GM18951 (cell line): ENCODE data around the gene PPM1M.

Experiments
- POLR2A ChIP-seq: IDR thresholded peaks from 4 replicates; pipeline ENCODE4 v1.6.1; 2011; ENCODE audit warnings: mild to moderate bottlenecking; ENCODE audit not compliant: insufficient read length, insufficient read depth; ENCODE audit errors: extremely low read depth
- in situ Hi-C: fragments of 300-500 bp; cut with MboI; formaldehyde crosslinking; loops from one replicate; pipeline ENCODE4 v1.12.0; 2022; ENCODE audit warnings: low sequenced_read_pairs, mixed read lengths, inconsistent platforms; ENCODE audit not compliant: unreplicated experiment

The PPM1M gene

GRCh38 chr3:52220380-52221026, 25.1 kb upstream of the PPM1M start:
- in situ Hi-C loops = loop anchor here (10.0 kb wide), 1 partner anchor 124 kb away; no protein-coding TSS in a partner anchor
- TF ChIP-seq POLR2A = no peak

GRCh38 chr3:52221141-52221562, 24.4 kb upstream of the PPM1M start:
- TF ChIP-seq POLR2A = no peak
- in situ Hi-C loops = loop anchor here (10.0 kb wide), 1 partner anchor 124 kb away; no protein-coding TSS in a partner anchor

- in situ Hi-C loops = loop anchor here (10.0 kb wide), 1 partner anchor 123 kb away; no protein-coding TSS in a partner anchor
- no peak for TF ChIP-seq POLR2A
Observed at GRCh38 chr3:52221563-52222318, 23.8 kb upstream of the PPM1M start.

- TF ChIP-seq POLR2A = no peak
- in situ Hi-C loops = loop anchor here (10.0 kb wide), 1 partner anchor 122 kb away; no protein-coding TSS in a partner anchor
Observed at GRCh38 chr3:52222319-52223221, 23.0 kb upstream of the PPM1M start.

- TF ChIP-seq POLR2A = no peak
- in situ Hi-C loops = loop anchor here (10.0 kb wide), 1 partner anchor 121 kb away; no protein-coding TSS in a partner anchor
Observed at GRCh38 chr3:52223449-52224408, 21.8 kb upstream of the PPM1M start.

GRCh38 chr3:52225452-52226228, 19.9 kb upstream of the PPM1M start, which contains the start of gene TLR9:
TSS of gene TLR9 (minus strand) at chr3:52225645. CDS start at chr3:52225529, 116 bp downstream.
- in situ Hi-C loops = loop anchor here (10.0 kb wide), 1 partner anchor 119 kb away; no protein-coding TSS in a partner anchor
- TF ChIP-seq POLR2A = peak; percentile 83

GRCh38 chr3:52226229-52226817, 19.2 kb upstream of the PPM1M start:
- TF ChIP-seq POLR2A = no peak
- in situ Hi-C loops = loop anchor here (10.0 kb wide), 1 partner anchor 118 kb away; no protein-coding TSS in a partner anchor

- in situ Hi-C loops = loop anchor here (10.0 kb wide), 1 partner anchor 118 kb away; no protein-coding TSS in a partner anchor
- TF ChIP-seq POLR2A = no peak
Observed at GRCh38 chr3:52227117-52227516, 18.4 kb upstream of the PPM1M start.

- no peak for TF ChIP-seq POLR2A
- in situ Hi-C loops = loop anchor here (10.0 kb wide), 1 partner anchor 117 kb away; no protein-coding TSS in a partner anchor
Observed at GRCh38 chr3:52227766-52228165, 17.8 kb upstream of the PPM1M start.

- no peak for TF ChIP-seq POLR2A
- in situ Hi-C loops = loop anchor here (10.0 kb wide), 1 partner anchor 117 kb away; no protein-coding TSS in a partner anchor
Observed at GRCh38 chr3:52228266-52228665, 17.3 kb upstream of the PPM1M start.
